Sciatic nerve (tissue), 2 donors: ENCODE measurements around the gene KIFBP. TPM values are rescaled to one million over a fixed set of nuclear protein-coding genes. Genes with fewer than 3 reads are reported as not detected.

ENCODE experiments used
- ATAC-seq: fragments of 200-7000 bp; cut with Tn5 transposase; one replicate; pipeline ENCODE4 v1.9.1; 2020; ENCODE audit warnings: mild to moderate bottlenecking, moderate library complexity
- DNase-seq: peaks from one replicate; pipeline ENCODE4 v3.0.0-alpha.2; 2020; ENCODE audit warnings: low spot score
- intact Hi-C: fragments of 100-400 bp; cut with DNase I; formaldehyde crosslinking; loops from one replicate; pipeline ENCODE4 v1.14.2; 2022
- total RNA-seq: library from RNA; stranded (reverse); fragmentation: NEBNext Ultra II Directional; extraction: Animal tissue kit (Norgen Biotek cat#: 25700); gene quantifications from one replicate; pipeline ENCODE4 v1.2.1, GENCODE V29; 2021
- donor health status: DM: no; HTN: no; CAD: no.
- donor health status: DM: no; HTN: no; CAD: no.

KIFBP gene
- total RNA-seq, 1 donor from 2014 or later = 30.4 TPM

- intact Hi-C loops = no loop called here
- no peak for ATAC-seq
- no peak for DNase-seq
These were observed 77.1 kb downstream of the KIFBP start for GRCh38 chr10:69065406-69066361.

Other genes with a start within 250 kb of the KIFBP start
- gene STOX1, start 161.3 kb upstream of the KIFBP start, total RNA-seq = 0.27 TPM
- 41.3 TPM for gene DDX50, start 87.5 kb upstream of the KIFBP start, total RNA-seq
- gene DDX21, start 32.6 kb upstream of the KIFBP start, total RNA-seq = 41.0 TPM
- 146 TPM for gene SRGN, start 99.3 kb downstream of the KIFBP start, total RNA-seq
- 53.6 TPM for gene VPS26A, start 135.4 kb downstream of the KIFBP start, total RNA-seq
- 22.7 TPM for gene SUPV3L1, start 191.4 kb downstream of the KIFBP start, total RNA-seq
- gene HKDC1, start 231.5 kb downstream of the KIFBP start, total RNA-seq = 12.0 TPM